DND-41 (cell line): Measurements from ENCODE around the gene ZPBP2.

Source experiments
- ATAC-seq: fragments of 200-7000 bp; cut with Tn5 transposase; 3 replicates; pipeline ENCODE4 v1.9.1; 2021; ENCODE audit warnings: low read depth; ENCODE audit not compliant: insufficient read depth
- DNase-seq: peaks from one replicate; pipeline ENCODE4 v3.0.0-alpha.2; 2020
- H2AFZ ChIP-seq: 2 replicates; pipeline ENCODE4 v1.6.0; 2012; ENCODE audit warnings: low read depth, low read length
- H3K27ac ChIP-seq: 2 replicates; pipeline ENCODE4 v1.5.1; 2012; ENCODE audit warnings: low read length, inconsistent platforms
- H3K27me3 ChIP-seq: fragments of 200-600 bp; sonication (generic); 2 replicates; pipeline ENCODE4 v1.6.0; 2012; ENCODE audit warnings: low read length, mild to moderate bottlenecking, inconsistent platforms; ENCODE audit not compliant: insufficient read depth, poor library complexity
- H3K36me3 ChIP-seq: 2 replicates; pipeline ENCODE4 v1.5.1; 2012; ENCODE audit warnings: low read length, inconsistent platforms; ENCODE audit not compliant: insufficient read depth
- H3K4me1 ChIP-seq: 2 replicates; pipeline ENCODE4 v1.5.1; 2012; ENCODE audit warnings: mild to moderate bottlenecking, low read length; ENCODE audit not compliant: insufficient read depth
- H3K4me2 ChIP-seq: 2 replicates; pipeline ENCODE4 v1.6.0; 2012; ENCODE audit warnings: mild to moderate bottlenecking, moderate library complexity, low read length, inconsistent platforms; ENCODE audit not compliant: insufficient read depth
- H3K4me3 ChIP-seq, 2 experiments: fragments of 200-600 bp in 1 of 2; shearing (Covaris generic) in 1 of 2; 2 replicates each; pipeline ENCODE4 v1.5.1; 2012 to 2016; ENCODE audit warnings: inconsistent platforms in 2 of 2, low read length in 2 of 2, mild to moderate bottlenecking in 2 of 2, low read depth in 1 of 2, moderate library complexity in 1 of 2
- H3K79me2 ChIP-seq: 2 replicates; pipeline ENCODE4 v1.6.0; 2012; ENCODE audit warnings: low read length, inconsistent platforms; ENCODE audit not compliant: insufficient read depth
- H3K9ac ChIP-seq: 2 replicates; pipeline ENCODE4 v1.6.0; 2012; ENCODE audit warnings: low read depth, mild to moderate bottlenecking, inconsistent platforms, low read length, moderate library complexity
- H3K9me3 ChIP-seq: 2 replicates; pipeline ENCODE4 v1.5.1; 2012; ENCODE audit warnings: low read length, moderate library complexity, mild to moderate bottlenecking, inconsistent platforms; ENCODE audit not compliant: insufficient read depth, severe bottlenecking
- H4K20me1 ChIP-seq: 2 replicates; pipeline ENCODE4 v1.6.0; 2012; ENCODE audit warnings: low read length; ENCODE audit not compliant: insufficient read depth
- EZH2 ChIP-seq: IDR thresholded peaks from 3 replicates; pipeline ENCODE4 v1.6.1; 2012; ENCODE audit warnings: borderline replicate concordance, low read depth, mild to moderate bottlenecking, moderate library complexity, low read length, inconsistent platforms; ENCODE audit not compliant: severe bottlenecking
- TF ChIP-seq, protein P1 (sequence below): IDR thresholded peaks from 2 replicates; pipeline ENCODE4 v1.5.1; 2012; ENCODE audit warnings: borderline replicate concordance, low read length, moderate library complexity, mild to moderate bottlenecking; ENCODE audit not compliant: poor library complexity, severe bottlenecking; ENCODE audit errors: extremely low read depth

Gene ZPBP2

GRCh38 chr17:39826334-39826733, 41.7 kb upstream of the ZPBP2 start:
- Histone ChIP-seq H3K9me3 (peaks cover 20% of the 10 kb centered on the region), H3K27me3 (peaks cover 10% of the 10 kb centered on the region), H3K27ac (no peak overlapping the region), H3K4me2 (no peak overlapping the region), H3K79me2 (no peaks in the 10 kb centered on the region), H4K20me1 (no peaks in the 10 kb centered on the region), H3K9ac (no peak overlapping the region), H3K4me3 (no peak overlapping the region), H3K36me3 (no peaks in the 10 kb centered on the region), H2AFZ (no peak overlapping the region), H3K4me1 (no peaks in the 10 kb centered on the region)
- TF ChIP-seq, protein P1, sequence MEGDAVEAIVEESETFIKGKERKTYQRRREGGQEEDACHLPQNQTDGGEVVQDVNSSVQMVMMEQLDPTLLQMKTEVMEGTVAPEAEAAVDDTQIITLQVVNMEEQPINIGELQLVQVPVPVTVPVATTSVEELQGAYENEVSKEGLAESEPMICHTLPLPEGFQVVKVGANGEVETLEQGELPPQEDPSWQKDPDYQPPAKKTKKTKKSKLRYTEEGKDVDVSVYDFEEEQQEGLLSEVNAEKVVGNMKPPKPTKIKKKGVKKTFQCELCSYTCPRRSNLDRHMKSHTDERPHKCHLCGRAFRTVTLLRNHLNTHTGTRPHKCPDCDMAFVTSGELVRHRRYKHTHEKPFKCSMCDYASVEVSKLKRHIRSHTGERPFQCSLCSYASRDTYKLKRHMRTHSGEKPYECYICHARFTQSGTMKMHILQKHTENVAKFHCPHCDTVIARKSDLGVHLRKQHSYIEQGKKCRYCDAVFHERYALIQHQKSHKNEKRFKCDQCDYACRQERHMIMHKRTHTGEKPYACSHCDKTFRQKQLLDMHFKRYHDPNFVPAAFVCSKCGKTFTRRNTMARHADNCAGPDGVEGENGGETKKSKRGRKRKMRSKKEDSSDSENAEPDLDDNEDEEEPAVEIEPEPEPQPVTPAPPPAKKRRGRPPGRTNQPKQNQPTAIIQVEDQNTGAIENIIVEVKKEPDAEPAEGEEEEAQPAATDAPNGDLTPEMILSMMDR = no peak
- no peak for TF ChIP-seq EZH2
- DNase-seq (no peak), ATAC-seq (no peak)

- no peaks in the 10 kb centered on the region for H3K36me3 ChIP-seq
Measured at GRCh38 chr17:39828443-39828842, 39.6 kb upstream of the ZPBP2 start.

DNA sequence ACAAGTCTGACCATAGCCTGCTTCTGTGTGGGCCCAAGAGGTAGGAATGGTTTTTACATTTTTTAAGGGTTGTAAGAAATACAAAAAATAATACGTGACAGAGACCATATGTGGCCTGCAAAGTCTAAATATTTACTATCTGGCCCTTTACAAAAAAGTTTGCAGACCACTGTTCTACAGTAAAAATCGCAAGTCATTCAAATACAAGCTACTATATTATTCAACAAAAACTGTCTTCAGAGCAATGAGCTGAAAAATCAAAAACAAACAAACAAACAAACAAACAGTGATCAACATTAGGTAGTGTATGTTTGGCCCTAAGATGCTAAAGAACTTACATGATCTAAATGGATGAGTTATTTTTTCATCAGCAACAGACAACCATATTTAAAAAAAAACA, 36.4 kb upstream of the ZPBP2 start:
- no peak overlapping the region for H3K9ac ChIP-seq
- no peaks in the 10 kb centered on the region for H3K36me3 ChIP-seq
- no peaks in the 10 kb centered on the region for H3K79me2 ChIP-seq
- no peak for DNase-seq
- H3K27me3 ChIP-seq = peaks cover 18% of the 10 kb centered on the region
- H3K9me3 ChIP-seq = no peaks in the 10 kb centered on the region
- H4K20me1 ChIP-seq = no peaks in the 10 kb centered on the region
- TF ChIP-seq, protein P1 = no peak
- no peak for TF ChIP-seq EZH2
- ATAC-seq = no peak
- H3K4me1 ChIP-seq = no peaks in the 10 kb centered on the region
- H3K4me3 ChIP-seq = no peak overlapping the region
- no peak overlapping the region for H3K4me2 ChIP-seq
- H3K27ac ChIP-seq = no peak overlapping the region
- no peak overlapping the region for H2AFZ ChIP-seq

More at GRCh38 chr17:39828443-39828842, 39.6 kb upstream of the ZPBP2 start:
- no peak overlapping the region for H3K4me3 ChIP-seq
- peaks cover 17% of the 10 kb centered on the region for H3K9me3 ChIP-seq
- TF ChIP-seq EZH2 = no peak
- TF ChIP-seq, protein P1 = no peak
- no peaks in the 10 kb centered on the region for H4K20me1 ChIP-seq
- DNase-seq (no peak), ATAC-seq (no peak)
- H3K4me2 ChIP-seq = no peak overlapping the region
- peaks cover 18% of the 10 kb centered on the region for H3K27me3 ChIP-seq
- H3K4me1 ChIP-seq = no peaks in the 10 kb centered on the region
- H3K79me2 ChIP-seq = no peaks in the 10 kb centered on the region
- H2AFZ ChIP-seq = no peak overlapping the region
- no peak overlapping the region for H3K27ac ChIP-seq
- H3K9ac ChIP-seq = no peak overlapping the region

DNA sequence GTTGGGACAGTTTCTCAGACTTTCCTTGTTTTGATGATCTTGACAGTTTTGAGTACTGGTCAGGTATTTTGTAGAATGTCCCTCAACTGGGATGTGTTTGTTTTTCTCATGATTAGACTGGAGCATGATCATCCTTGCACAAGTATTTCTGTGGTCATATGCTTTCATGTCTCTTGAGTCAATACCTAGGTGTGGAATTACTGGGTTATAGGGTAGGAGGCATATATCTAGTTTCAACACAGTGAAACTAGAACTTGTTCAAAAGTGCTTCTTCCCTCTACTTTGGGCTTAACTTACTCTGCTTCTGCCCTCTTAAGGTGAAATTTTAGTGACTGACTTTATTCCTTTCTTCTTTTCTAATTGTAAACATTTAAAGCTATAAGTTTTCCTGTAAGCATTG, 34.0 kb upstream of the ZPBP2 start:
- no peak for DNase-seq
- no peaks in the 10 kb centered on the region for H4K20me1 ChIP-seq
- no peak overlapping the region for H2AFZ ChIP-seq
- no peak overlapping the region for H3K4me3 ChIP-seq
- peaks cover 4% of the 10 kb centered on the region for H3K9me3 ChIP-seq
- no peak overlapping the region for H3K4me2 ChIP-seq
- H3K27ac ChIP-seq = no peak overlapping the region
- peaks cover 11% of the 10 kb centered on the region for H3K27me3 ChIP-seq
- no peaks in the 10 kb centered on the region for H3K4me1 ChIP-seq
- no peak overlapping the region for H3K9ac ChIP-seq
- TF ChIP-seq, protein P1 = no peak
- no peak for TF ChIP-seq EZH2
- no peaks in the 10 kb centered on the region for H3K79me2 ChIP-seq
- ATAC-seq = no peak
- no peaks in the 10 kb centered on the region for H3K36me3 ChIP-seq
